ENCODE measurements around the gene SLC32A1. TPM values are rescaled to one million over a fixed set of nuclear protein-coding genes. Genes with fewer than 3 reads are reported as not detected.

Gene SLC32A1
- total and polyA plus RNA-seq, 2 of the 13 experiments (the other 11 are each of a cell fraction or from before 2014, with no cell fraction given), result not detected

DNA sequence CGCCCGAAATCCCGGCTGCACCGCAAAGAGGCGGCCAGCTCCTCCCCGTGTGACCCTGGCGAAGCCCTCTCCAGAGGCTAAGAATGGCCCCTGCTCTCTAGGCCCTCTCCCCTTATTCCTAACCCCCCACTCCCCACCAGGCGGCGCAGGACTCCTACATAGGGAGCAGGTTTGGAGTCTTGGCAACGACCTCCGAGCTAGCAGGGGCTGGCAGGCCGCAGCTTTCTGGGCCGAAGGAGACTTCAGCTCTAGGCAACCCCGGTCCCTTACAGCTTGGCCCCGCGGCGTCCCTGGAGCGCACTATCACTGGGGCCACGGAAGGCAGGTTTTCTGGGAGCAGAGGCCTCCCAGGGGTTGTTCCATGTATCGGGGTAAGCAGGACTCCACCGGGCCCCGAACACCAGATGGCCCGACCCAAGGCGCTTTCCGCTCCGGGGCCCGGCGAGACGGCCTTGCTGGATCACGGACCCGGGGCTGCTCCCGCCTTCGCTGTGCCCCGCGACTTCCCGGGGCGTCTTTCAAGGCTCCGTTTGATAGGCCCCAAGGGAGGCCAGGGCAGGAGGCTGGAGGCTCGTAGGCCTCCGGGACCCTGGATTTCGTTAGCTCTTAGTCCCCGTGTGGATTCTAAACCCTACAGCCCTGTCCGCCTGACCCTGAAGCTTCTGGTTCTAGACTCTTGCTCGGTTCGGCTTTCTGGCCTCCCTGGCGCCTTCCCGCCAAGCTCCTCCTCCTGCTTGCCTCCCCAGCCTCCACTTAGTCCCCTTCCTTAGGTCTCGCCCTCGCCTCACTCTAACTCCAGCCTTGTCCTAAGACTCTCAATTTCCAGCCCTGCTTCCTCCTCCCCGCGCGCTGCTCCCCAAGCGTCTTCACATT, 1.9 kb downstream of the SLC32A1 start (continued):
- TF ChIP-seq ZFP36L1 (CRISPR knock-in tag; IDR thresholded peaks at IDR 0.05) (no peak), SMARCC2 (IDR thresholded peaks at IDR 0.05) (no peak), HDAC2 (CRISPR knock-in tag; IDR thresholded peaks at IDR 0.05) (no peak), DPF2 (CRISPR knock-in tag; IDR thresholded peaks at IDR 0.05; ENCODE audit: borderline replicate concordance, low read depth) (no peak), ZNF275 (CRISPR knock-in tag; IDR thresholded peaks at IDR 0.05; ENCODE audit: borderline replicate concordance) (no peak), ZNF230 (CRISPR knock-in tag; IDR thresholded peaks at IDR 0.05) (0 out of 2 replicates have a peak, but pooled peaks have one; percentile 72), ZNF292 (CRISPR knock-in tag; IDR thresholded peaks at IDR 0.05; ENCODE audit: borderline replicate concordance, low read depth) (no peak), ZNF12 (CRISPR knock-in tag; IDR thresholded peaks at IDR 0.05) (no peak), CC2D1A (CRISPR knock-in tag; IDR thresholded peaks at IDR 0.05) (no peak), CENPX (CRISPR knock-in tag; IDR thresholded peaks at IDR 0.05) (no peak), YY1 (IDR thresholded peaks at IDR 0.05; ENCODE audit: insufficient read depth, insufficient replicate concordance, low read depth, low read length) (no peak), KLF9 (CRISPR knock-in tag; IDR thresholded peaks at IDR 0.05; ENCODE audit: low read depth) (no peak), PITX1 (CRISPR knock-in tag; IDR thresholded peaks at IDR 0.05) (no peak), ZNF20 (CRISPR knock-in tag; IDR thresholded peaks at IDR 0.05) (no peak), ZNF337 (CRISPR knock-in tag; IDR thresholded peaks at IDR 0.05; ENCODE audit: borderline replicate concordance, low read depth) (no peak), ZNF619 (CRISPR knock-in tag; IDR thresholded peaks at IDR 0.05) (no peak), KMT2B (CRISPR knock-in tag; IDR thresholded peaks at IDR 0.05) (no peak), POLR2G (IDR thresholded peaks at IDR 0.05; ENCODE audit: low read depth, low read length) (no peak), JDP2 (CRISPR knock-in tag; IDR thresholded peaks at IDR 0.05; ENCODE audit: borderline replicate concordance) (no peak), MXD3 (CRISPR knock-in tag; IDR thresholded peaks at IDR 0.05) (no peak), EZH2 (conservative IDR thresholded peaks at IDR 0.05; ENCODE audit: low read depth, low read length) (peak; percentile 12; the same call in 1 of the 2 replicates), ZNF558 (CRISPR knock-in tag; IDR thresholded peaks at IDR 0.05; ENCODE audit: borderline replicate concordance) (no peak)
- TF ChIP-seq, protein P1, sequence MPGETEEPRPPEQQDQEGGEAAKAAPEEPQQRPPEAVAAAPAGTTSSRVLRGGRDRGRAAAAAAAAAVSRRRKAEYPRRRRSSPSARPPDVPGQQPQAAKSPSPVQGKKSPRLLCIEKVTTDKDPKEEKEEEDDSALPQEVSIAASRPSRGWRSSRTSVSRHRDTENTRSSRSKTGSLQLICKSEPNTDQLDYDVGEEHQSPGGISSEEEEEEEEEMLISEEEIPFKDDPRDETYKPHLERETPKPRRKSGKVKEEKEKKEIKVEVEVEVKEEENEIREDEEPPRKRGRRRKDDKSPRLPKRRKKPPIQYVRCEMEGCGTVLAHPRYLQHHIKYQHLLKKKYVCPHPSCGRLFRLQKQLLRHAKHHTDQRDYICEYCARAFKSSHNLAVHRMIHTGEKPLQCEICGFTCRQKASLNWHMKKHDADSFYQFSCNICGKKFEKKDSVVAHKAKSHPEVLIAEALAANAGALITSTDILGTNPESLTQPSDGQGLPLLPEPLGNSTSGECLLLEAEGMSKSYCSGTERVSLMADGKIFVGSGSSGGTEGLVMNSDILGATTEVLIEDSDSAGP (CRISPR knock-in tag; IDR thresholded peaks at IDR 0.05; ENCODE audit: borderline replicate concordance), result no peak; the same call in none of the 2 replicates
- TF ChIP-seq, protein P2, sequence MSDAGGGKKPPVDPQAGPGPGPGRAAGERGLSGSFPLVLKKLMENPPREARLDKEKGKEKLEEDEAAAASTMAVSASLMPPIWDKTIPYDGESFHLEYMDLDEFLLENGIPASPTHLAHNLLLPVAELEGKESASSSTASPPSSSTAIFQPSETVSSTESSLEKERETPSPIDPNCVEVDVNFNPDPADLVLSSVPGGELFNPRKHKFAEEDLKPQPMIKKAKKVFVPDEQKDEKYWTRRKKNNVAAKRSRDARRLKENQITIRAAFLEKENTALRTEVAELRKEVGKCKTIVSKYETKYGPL (CRISPR knock-in tag; IDR thresholded peaks at IDR 0.05), result no peak
- TF ChIP-seq, protein P3, sequence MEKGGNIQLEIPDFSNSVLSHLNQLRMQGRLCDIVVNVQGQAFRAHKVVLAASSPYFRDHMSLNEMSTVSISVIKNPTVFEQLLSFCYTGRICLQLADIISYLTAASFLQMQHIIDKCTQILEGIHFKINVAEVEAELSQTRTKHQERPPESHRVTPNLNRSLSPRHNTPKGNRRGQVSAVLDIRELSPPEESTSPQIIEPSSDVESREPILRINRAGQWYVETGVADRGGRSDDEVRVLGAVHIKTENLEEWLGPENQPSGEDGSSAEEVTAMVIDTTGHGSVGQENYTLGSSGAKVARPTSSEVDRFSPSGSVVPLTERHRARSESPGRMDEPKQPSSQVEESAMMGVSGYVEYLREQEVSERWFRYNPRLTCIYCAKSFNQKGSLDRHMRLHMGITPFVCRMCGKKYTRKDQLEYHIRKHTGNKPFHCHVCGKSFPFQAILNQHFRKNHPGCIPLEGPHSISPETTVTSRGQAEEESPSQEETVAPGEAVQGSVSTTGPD (CRISPR knock-in tag; IDR thresholded peaks at IDR 0.05), result no peak
